Neural crest cell (in vitro differentiated cells): ENCODE measurements around the gene MLX. TPM values are rescaled to one million over a fixed set of nuclear protein-coding genes. Genes with fewer than 3 reads are reported as not detected.
"Not testable (repeated sequence)": the region's sequence is repeated elsewhere in the genome, so short reads cannot be mapped to it uniquely, and the experiment has no call there.

Experiments used
- DNase-seq: peaks from one replicate; pipeline ENCODE4 v3.0.0; 2021; ENCODE audit warnings: low read depth, mixed read lengths, low spot score
- H3K27ac Mint-ChIP-seq: one replicate; pipeline ENCODE4 v1.8.0; 2021; ENCODE audit warnings: mild to moderate bottlenecking, mixed read lengths; ENCODE audit not compliant: unreplicated experiment
- H3K27me3 Mint-ChIP-seq: 2 replicates; pipeline ENCODE4 v1.8.0; 2021; ENCODE audit warnings: low read depth, mild to moderate bottlenecking, mixed read lengths
- H3K36me3 Mint-ChIP-seq: 2 replicates; pipeline ENCODE4 v1.8.0; 2021; ENCODE audit warnings: low read depth, mild to moderate bottlenecking, mixed read lengths
- H3K4me1 Mint-ChIP-seq: 2 replicates; pipeline ENCODE4 v1.8.0; 2021; ENCODE audit warnings: mixed read lengths
- H3K4me3 Mint-ChIP-seq: one replicate; pipeline ENCODE4 v1.8.0; 2021; ENCODE audit warnings: mild to moderate bottlenecking, mixed read lengths
- H3K9me3 Mint-ChIP-seq: 2 replicates; pipeline ENCODE4 v1.8.0; 2021; ENCODE audit warnings: mixed read lengths
- total RNA-seq: library from RNA; stranded (reverse); gene quantifications from 2 replicates; pipeline ENCODE4 v1.2.1, GENCODE V29; 2021
- TF ChIP-seq, protein P1 (sequence below): fragments of 200-600 bp; sonication (generic); conservative IDR thresholded peaks from 2 replicates; pipeline ENCODE4 v1.5.0; 2021; ENCODE audit warnings: antibody characterized with exemption, mild to moderate bottlenecking

The MLX gene
- total RNA-seq, 1 donor from 2014 or later: 38.6 TPM

DNA sequence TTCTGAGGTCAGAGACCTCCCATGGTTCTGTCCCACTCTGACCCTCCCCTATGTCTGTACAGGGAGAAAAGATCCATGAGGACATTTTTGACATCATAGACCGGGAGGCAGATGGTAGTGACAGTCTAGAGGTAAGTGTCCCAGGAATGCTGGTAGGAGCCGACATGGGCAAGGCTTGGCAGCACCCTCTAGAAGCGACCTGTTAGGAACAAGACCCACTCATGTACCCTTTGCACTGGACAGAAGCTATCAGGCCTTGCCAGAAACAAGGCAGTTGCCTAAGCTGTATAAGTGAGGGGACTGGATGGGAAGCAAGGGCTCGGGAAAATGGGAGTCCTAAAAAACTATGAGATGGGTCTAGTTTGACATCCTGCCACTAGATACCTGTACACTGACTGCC lies 45.1 kb downstream of the MLX start:
- Mint-ChIP-seq H3K4me1 (peaks cover 26% of the 10 kb centered on the region), H3K4me3 (peak overlapping the region; percentile 85), H3K9me3 (no peaks in the 10 kb centered on the region), H3K27ac (no peak overlapping the region), H3K36me3 (peaks cover 20% of the 10 kb centered on the region), H3K27me3 (no peaks in the 10 kb centered on the region)
- TF ChIP-seq, protein P1, sequence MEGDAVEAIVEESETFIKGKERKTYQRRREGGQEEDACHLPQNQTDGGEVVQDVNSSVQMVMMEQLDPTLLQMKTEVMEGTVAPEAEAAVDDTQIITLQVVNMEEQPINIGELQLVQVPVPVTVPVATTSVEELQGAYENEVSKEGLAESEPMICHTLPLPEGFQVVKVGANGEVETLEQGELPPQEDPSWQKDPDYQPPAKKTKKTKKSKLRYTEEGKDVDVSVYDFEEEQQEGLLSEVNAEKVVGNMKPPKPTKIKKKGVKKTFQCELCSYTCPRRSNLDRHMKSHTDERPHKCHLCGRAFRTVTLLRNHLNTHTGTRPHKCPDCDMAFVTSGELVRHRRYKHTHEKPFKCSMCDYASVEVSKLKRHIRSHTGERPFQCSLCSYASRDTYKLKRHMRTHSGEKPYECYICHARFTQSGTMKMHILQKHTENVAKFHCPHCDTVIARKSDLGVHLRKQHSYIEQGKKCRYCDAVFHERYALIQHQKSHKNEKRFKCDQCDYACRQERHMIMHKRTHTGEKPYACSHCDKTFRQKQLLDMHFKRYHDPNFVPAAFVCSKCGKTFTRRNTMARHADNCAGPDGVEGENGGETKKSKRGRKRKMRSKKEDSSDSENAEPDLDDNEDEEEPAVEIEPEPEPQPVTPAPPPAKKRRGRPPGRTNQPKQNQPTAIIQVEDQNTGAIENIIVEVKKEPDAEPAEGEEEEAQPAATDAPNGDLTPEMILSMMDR: no peak
- DNase-seq: no peak

GRCh38 chr17:42613699-42614295 lies 46.9 kb downstream of the MLX start:
- H3K36me3 Mint-ChIP-seq: peaks cover 20% of the 10 kb centered on the region
- TF ChIP-seq, protein P1: no peak
- no peaks in the 10 kb centered on the region for H3K27me3 Mint-ChIP-seq
- peak overlapping the region; percentile 12 for H3K27ac Mint-ChIP-seq
- H3K9me3 Mint-ChIP-seq: no peaks in the 10 kb centered on the region
- no peak for DNase-seq
- peak overlapping the region; percentile 54 for H3K4me3 Mint-ChIP-seq
- peaks cover 14% of the 10 kb centered on the region for H3K4me1 Mint-ChIP-seq

GRCh38 chr17:42617956-42618431 lies 51.1 kb downstream of the MLX start:
- TF ChIP-seq, protein P1: no peak
- Mint-ChIP-seq H3K27me3 (no peaks in the 10 kb centered on the region), H3K27ac (peak overlapping the region; percentile 62), H3K36me3 (peaks cover 15% of the 10 kb centered on the region), H3K9me3 (no peaks in the 10 kb centered on the region), H3K4me1 (no peaks in the 10 kb centered on the region), H3K4me3 (no peak overlapping the region)
- no peak for DNase-seq

DNA sequence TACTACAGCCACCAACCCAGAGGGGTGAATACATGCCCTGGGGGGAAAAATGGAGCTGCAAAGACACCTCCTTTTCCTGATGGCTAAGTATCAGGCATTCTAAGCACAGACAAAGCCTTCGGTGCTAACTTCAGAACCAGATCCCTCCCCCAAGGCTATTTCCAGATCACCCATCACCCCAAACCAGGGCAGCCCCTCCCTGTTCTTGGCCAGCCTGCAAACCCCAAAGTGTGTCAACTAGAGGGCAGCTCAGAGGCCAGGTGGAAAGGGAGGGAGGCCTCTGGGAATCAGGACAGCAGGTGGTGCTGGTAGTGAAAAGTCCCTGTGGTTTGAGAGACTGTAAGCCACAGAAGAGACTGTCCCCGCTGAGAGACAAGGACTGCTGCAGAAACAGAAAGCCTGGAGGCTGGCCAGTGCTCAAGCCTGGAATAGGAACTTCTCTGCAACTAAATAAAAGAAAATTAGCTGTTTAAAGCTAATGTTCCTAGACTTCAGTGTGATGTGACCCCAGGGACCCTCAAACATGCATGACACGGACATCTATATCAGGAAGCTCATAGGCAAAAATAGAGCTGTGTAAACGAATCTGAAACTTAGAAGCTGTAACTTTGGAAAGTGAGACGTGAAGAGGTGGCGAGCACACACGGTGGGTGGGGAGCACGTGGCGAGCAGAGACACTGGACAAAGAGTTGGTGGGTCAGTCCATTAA lies 51.7 kb downstream of the MLX start:
- DNase-seq: no peak
- no peaks in the 10 kb centered on the region for H3K27me3 Mint-ChIP-seq
- TF ChIP-seq, protein P1: no peak

DNA sequence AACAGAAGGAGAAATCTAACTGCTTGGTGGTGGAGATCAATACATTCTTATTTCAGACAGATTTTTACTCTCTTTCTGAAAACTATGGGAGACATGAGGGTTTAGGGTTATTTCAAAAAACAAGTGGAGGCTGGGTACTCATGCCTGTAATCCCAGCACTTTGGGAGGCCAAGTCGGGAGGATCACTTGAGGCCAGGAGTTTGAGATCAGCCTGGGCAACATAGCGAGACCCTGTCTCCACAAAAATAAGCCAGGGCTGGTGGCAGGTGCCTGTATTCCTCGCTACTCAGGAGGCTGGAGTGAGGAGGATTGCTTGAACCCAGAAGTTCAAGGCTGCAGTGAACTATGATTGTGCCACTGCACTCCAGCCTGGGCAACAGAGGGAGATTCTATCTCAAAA lies 55.1 kb downstream of the MLX start:
- DNase-seq, H3K36me3 Mint-ChIP-seq, H3K4me3 Mint-ChIP-seq, H3K27me3 Mint-ChIP-seq, H3K9me3 Mint-ChIP-seq, H3K4me1 Mint-ChIP-seq, H3K27ac Mint-ChIP-seq: not testable (repeated sequence)

More for the DNA sequence above, 51.7 kb downstream of the MLX start:
- Mint-ChIP-seq H3K36me3 (peaks cover 13% of the 10 kb centered on the region), H3K4me1 (no peaks in the 10 kb centered on the region), H3K4me3 (no peak overlapping the region), H3K9me3 (no peaks in the 10 kb centered on the region), H3K27ac (no peak overlapping the region)

Other genes with a start within 250 kb of the MLX start
- gene STAT3, start 178.7 kb upstream of the MLX start, total RNA-seq: 38.0 and 40.9 TPM in 2 replicates
- 0.09 and 0.14 TPM in 2 replicates for gene CAVIN1, start 143.8 kb upstream of the MLX start, total RNA-seq
- gene ATP6V0A1, start 108.2 kb upstream of the MLX start, total RNA-seq: 59.4 and 64.7 TPM in 2 replicates
- 20.5 and 21.2 TPM in 2 replicates for gene NAGLU, start 30.9 kb upstream of the MLX start, total RNA-seq
- gene HSD17B1, start 14.2 kb upstream of the MLX start, total RNA-seq: 1.2 and 1.9 TPM in 2 replicates
- 58.3 and 59.6 TPM in 2 replicates for gene COASY, start 5.0 kb upstream of the MLX start, total RNA-seq
- 44.6 and 47.8 TPM in 2 replicates for gene PSMC3IP, start 10.6 kb downstream of the MLX start, total RNA-seq
- 44.2 and 48.7 TPM in 2 replicates for gene RETREG3, start 42.3 kb downstream of the MLX start, total RNA-seq
- gene TUBG1, start 42.6 kb downstream of the MLX start, total RNA-seq: 101 and 102 TPM in 2 replicates
- gene TUBG2, start 92.2 kb downstream of the MLX start, total RNA-seq: 18.7 and 20.7 TPM in 2 replicates
- 16.4 and 20.8 TPM in 2 replicates for gene PLEKHH3, start 109.9 kb downstream of the MLX start, total RNA-seq
- gene CCR10, start 114.7 kb downstream of the MLX start, total RNA-seq: 0.68 TPM in 2 replicates
- gene CNTNAP1, start 115.4 kb downstream of the MLX start, total RNA-seq: 17.0 and 19.4 TPM in 2 replicates
- gene EZH1, start 177.9 kb downstream of the MLX start, total RNA-seq: 28.9 and 30.4 TPM in 2 replicates
- gene RAMP2, start 194.1 kb downstream of the MLX start, total RNA-seq: 6.5 and 7.9 TPM in 2 replicates
- gene VPS25, start 206.3 kb downstream of the MLX start, total RNA-seq: 83.7 and 88.7 TPM in 2 replicates
- 0.58 and 0.73 TPM in 2 replicates for gene WNK4, start 213.5 kb downstream of the MLX start, total RNA-seq
- gene COA3, start 231.6 kb downstream of the MLX start, total RNA-seq: 85.3 and 92.7 TPM in 2 replicates
- gene CNTD1, start 231.8 kb downstream of the MLX start, total RNA-seq: not detected in 2 replicates